Nephron (organoid): ENCODE results near the gene IL36B.

Experiments used
- H3K27ac Mint-ChIP-seq, 3 experiments: 2 replicates each; pipeline ENCODE4 v1.8.0; 2020; ENCODE audit warnings: mixed read lengths in 3 of 3, mild to moderate bottlenecking in 2 of 3, moderate library complexity in 1 of 3
- H3K27me3 Mint-ChIP-seq: 2 replicates; pipeline ENCODE4 v1.8.0; 2021; ENCODE audit warnings: low read depth, mild to moderate bottlenecking, moderate library complexity, mixed read lengths
- H3K36me3 Mint-ChIP-seq: 2 replicates; pipeline ENCODE4 v1.8.0; 2020; ENCODE audit warnings: low read depth, mixed read lengths
- H3K4me1 Mint-ChIP-seq: 2 replicates; pipeline ENCODE4 v1.8.0; 2020; ENCODE audit warnings: mixed read lengths
- H3K4me3 Mint-ChIP-seq, 3 experiments: 2 replicates each; pipeline ENCODE4 v1.8.0; 2020; ENCODE audit warnings: mild to moderate bottlenecking in 3 of 3, mixed read lengths in 3 of 3, moderate library complexity in 2 of 3
- H3K9me3 Mint-ChIP-seq: 2 replicates; pipeline ENCODE4 v1.8.0; 2020; ENCODE audit warnings: mixed read lengths
- TF ChIP-seq, protein P1 (sequence below), 3 experiments: fragments of 200-600 bp; sonication (generic); IDR thresholded peaks; one replicate each; pipeline ENCODE4 v1.5.0; 2021; ENCODE audit warnings: antibody characterized with exemption in 3 of 3; ENCODE audit not compliant: unreplicated experiment in 3 of 3

Gene IL36B

DNA sequence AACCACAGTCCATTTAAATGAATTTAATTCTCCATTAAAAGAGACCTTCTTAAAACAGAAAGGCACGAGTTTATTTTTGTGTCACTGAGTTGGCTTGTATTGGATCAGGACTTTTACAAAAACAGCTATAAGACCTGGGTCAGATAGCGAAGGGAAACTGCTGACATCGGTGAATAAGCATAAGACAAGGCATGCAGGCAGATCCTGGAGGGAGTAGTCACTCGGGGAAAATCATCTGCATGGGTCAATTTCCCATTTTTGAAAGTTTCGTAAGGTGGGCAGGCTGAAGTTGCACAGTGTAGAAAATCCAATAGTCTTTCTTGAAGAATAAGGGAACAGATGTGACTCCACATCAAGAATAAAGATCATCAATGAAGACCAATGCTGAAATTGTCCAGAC, 12.9 kb downstream of the IL36B start:
- TF ChIP-seq, protein P1, sequence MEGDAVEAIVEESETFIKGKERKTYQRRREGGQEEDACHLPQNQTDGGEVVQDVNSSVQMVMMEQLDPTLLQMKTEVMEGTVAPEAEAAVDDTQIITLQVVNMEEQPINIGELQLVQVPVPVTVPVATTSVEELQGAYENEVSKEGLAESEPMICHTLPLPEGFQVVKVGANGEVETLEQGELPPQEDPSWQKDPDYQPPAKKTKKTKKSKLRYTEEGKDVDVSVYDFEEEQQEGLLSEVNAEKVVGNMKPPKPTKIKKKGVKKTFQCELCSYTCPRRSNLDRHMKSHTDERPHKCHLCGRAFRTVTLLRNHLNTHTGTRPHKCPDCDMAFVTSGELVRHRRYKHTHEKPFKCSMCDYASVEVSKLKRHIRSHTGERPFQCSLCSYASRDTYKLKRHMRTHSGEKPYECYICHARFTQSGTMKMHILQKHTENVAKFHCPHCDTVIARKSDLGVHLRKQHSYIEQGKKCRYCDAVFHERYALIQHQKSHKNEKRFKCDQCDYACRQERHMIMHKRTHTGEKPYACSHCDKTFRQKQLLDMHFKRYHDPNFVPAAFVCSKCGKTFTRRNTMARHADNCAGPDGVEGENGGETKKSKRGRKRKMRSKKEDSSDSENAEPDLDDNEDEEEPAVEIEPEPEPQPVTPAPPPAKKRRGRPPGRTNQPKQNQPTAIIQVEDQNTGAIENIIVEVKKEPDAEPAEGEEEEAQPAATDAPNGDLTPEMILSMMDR (IDR thresholded peaks at IDR 0.05; ENCODE audit: unreplicated experiment in 3 of 3) = no peak
- peaks cover 38% of the 10 kb centered on the region for H3K27me3 Mint-ChIP-seq
- H3K9me3 Mint-ChIP-seq = no peaks in the 10 kb centered on the region
- no peaks in the 10 kb centered on the region for H3K36me3 Mint-ChIP-seq
- no peak overlapping the region for H3K4me3 Mint-ChIP-seq
- H3K4me1 Mint-ChIP-seq = no peaks in the 10 kb centered on the region
- no peak overlapping the region for H3K27ac Mint-ChIP-seq

DNA sequence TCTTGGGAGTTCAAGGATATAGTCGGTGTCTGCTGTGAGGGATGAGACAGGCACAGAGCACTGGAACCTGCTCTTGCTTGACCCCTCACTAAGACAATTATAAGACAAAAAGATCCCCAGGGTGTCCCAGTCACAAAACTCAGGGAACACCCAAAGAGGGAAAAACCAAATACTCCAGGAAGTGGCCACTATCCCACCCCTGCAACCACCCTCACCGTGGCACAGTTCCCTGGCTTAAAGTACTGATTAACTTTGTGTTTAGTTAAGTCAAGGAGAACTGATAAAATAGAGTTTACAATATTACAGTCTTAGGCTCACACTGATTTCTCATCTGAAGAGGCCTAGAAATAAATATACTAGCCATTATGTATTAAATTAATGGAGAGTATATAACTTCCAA, 13.5 kb downstream of the IL36B start:
- TF ChIP-seq, protein P1 (IDR thresholded peaks at IDR 0.05; ENCODE audit: unreplicated experiment in 3 of 3) = no peak
- no peaks in the 10 kb centered on the region for H3K9me3 Mint-ChIP-seq
- no peaks in the 10 kb centered on the region for H3K36me3 Mint-ChIP-seq
- H3K4me1 Mint-ChIP-seq = no peaks in the 10 kb centered on the region
- H3K27ac Mint-ChIP-seq = no peak overlapping the region
- H3K4me3 Mint-ChIP-seq = no peak overlapping the region
- H3K27me3 Mint-ChIP-seq = peaks cover 41% of the 10 kb centered on the region

DNA sequence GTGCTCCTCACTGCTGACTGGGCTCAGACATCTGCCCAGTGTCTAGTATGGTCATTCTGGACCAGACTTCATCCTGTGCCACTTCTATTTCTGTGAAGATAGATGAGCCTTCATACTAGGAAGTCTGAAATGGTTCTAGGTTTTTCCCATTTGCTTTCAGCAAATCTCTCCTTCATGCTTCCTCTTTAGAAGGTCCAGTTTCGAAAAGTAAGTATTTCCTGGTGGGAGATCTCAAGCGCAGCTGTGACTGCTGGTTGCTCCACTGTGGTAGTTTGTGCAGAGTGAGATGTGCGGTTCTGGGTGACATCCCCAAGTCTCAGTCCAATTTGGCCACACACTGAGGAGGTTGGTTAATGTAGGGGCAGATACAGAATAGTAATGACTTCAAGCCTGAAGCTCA, 14.4 kb downstream of the IL36B start:
- Mint-ChIP-seq H3K9me3 (no peaks in the 10 kb centered on the region), H3K4me1 (no peaks in the 10 kb centered on the region), H3K27me3 (peaks cover 40% of the 10 kb centered on the region), H3K4me3 (no peak overlapping the region), H3K36me3 (no peaks in the 10 kb centered on the region), H3K27ac (no peak overlapping the region)
- TF ChIP-seq, protein P1 (IDR thresholded peaks at IDR 0.05; ENCODE audit: unreplicated experiment in 3 of 3) = no peak

DNA sequence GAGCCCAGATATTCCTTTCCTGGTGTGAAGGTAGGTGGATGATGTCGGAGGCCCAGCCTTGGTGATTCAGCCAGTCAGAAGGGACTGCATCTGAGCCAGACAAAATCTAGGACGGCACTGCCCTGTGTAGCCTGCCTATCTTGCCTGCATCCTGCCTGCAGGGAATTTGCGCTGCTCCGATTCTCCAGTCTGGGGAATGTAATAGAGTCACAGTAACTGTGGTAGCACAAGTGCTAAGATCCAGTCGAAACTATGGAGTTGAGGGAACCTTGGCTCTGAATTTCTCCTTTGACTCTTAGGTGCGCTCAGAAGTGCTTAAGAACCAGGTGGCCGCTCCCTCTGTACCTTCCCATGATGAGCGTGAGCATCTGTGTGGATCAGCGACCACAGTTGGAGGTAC, 15.9 kb downstream of the IL36B start:
- H3K4me3 Mint-ChIP-seq = no peak overlapping the region
- H3K9me3 Mint-ChIP-seq = no peaks in the 10 kb centered on the region
- no peaks in the 10 kb centered on the region for H3K36me3 Mint-ChIP-seq
- no peaks in the 10 kb centered on the region for H3K4me1 Mint-ChIP-seq
- no peak overlapping the region for H3K27ac Mint-ChIP-seq
- TF ChIP-seq, protein P1 (IDR thresholded peaks at IDR 0.05; ENCODE audit: unreplicated experiment in 3 of 3) = no peak
- H3K27me3 Mint-ChIP-seq = peaks cover 44% of the 10 kb centered on the region

DNA sequence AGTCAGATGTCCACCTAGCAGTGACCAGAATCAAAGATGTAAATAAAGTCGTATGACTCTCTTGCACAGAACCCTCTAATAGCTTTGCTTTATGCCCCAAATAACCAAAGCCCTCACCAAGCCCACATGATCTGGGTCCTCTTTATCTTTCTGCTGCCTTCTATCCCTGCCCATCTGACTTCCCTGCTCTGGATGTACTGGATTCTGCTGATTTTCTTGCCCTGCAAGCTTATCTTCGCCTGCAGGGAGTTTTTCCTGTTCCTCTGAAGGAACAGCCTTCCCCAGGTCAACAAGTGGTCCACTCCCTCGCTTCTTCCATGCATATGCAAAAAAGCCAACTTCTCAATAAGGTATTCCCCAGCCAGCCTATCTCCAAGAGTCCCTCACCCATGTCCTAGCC, 18.7 kb downstream of the IL36B start:
- no peaks in the 10 kb centered on the region for H3K4me1 Mint-ChIP-seq
- peaks cover 46% of the 10 kb centered on the region for H3K27me3 Mint-ChIP-seq
- no peak overlapping the region for H3K27ac Mint-ChIP-seq
- no peak overlapping the region for H3K4me3 Mint-ChIP-seq
- no peaks in the 10 kb centered on the region for H3K36me3 Mint-ChIP-seq
- TF ChIP-seq, protein P1 (IDR thresholded peaks at IDR 0.05; ENCODE audit: unreplicated experiment in 3 of 3) = no peak
- no peaks in the 10 kb centered on the region for H3K9me3 Mint-ChIP-seq

DNA sequence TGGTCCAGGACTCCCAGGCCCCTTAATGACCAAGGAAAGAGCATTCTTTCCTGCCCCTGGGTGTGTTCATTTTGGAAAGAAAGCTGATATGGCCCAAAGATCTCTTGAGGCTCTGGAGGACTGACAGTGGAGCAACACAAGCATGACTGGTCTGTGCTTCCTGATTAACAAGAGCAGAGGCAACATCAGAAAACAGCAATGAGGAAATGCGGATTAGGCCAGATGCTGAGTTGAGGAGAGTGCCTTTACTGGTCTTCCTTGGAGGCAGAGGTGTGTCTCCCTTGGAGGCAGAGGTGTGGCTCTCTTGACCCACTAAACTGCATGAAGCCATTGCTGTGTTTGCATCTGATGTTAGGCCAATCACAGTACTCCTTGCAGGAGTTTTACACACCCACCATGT, 19.9 kb downstream of the IL36B start:
- TF ChIP-seq, protein P1 (IDR thresholded peaks at IDR 0.05; ENCODE audit: unreplicated experiment in 3 of 3) = no peak
- no peak overlapping the region for H3K4me3 Mint-ChIP-seq
- no peaks in the 10 kb centered on the region for H3K36me3 Mint-ChIP-seq
- H3K27ac Mint-ChIP-seq = no peak overlapping the region
- no peaks in the 10 kb centered on the region for H3K9me3 Mint-ChIP-seq
- no peaks in the 10 kb centered on the region for H3K4me1 Mint-ChIP-seq
- H3K27me3 Mint-ChIP-seq = peaks cover 57% of the 10 kb centered on the region
